WI38 (cell line): ENCODE measurements around the gene RPS14.
"Not testable (repeated sequence)": the region's sequence is repeated elsewhere in the genome, so short reads cannot be mapped to it uniquely, and the experiment has no call there.

Experiments
- H3K4me3 ChIP-seq: 2 replicates; pipeline ENCODE4 v1.5.1; 2011; ENCODE audit warnings: low read depth, mild to moderate bottlenecking, control low read depth, low read length
- TF ChIP-seq, protein P1 (sequence below): IDR thresholded peaks from 2 replicates; pipeline ENCODE4 v1.5.1; 2012; ENCODE audit warnings: low read depth, mild to moderate bottlenecking, control low read depth, low read length

The RPS14 gene

DNA sequence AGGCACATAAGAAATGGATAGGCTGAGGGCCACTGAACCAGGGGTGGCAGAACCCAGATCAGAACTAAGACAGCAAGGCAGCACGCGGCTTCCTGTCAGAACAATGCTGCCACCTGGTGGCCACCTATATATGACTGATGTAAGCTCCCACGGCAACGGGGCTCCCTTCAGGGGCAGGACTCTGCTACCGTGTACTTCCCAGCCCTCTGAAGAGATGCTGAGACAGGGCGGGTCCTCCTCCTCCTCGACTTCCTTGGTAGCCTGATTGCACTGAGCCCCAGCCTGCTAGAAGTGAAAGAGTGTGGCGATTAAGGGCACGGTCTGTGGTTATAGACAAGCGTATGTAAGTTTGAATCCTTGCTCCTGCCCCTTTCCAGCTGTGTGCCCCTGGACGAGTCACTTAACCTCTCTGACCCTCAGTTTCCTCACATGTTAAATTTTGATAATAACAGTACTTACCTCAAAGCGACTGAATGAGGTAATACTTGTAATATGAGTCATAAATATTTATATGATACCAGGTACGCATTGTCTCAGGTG lies 13.3 kb downstream of the RPS14 start:
- H3K4me3 ChIP-seq = no peak overlapping the region
- TF ChIP-seq, protein P1, sequence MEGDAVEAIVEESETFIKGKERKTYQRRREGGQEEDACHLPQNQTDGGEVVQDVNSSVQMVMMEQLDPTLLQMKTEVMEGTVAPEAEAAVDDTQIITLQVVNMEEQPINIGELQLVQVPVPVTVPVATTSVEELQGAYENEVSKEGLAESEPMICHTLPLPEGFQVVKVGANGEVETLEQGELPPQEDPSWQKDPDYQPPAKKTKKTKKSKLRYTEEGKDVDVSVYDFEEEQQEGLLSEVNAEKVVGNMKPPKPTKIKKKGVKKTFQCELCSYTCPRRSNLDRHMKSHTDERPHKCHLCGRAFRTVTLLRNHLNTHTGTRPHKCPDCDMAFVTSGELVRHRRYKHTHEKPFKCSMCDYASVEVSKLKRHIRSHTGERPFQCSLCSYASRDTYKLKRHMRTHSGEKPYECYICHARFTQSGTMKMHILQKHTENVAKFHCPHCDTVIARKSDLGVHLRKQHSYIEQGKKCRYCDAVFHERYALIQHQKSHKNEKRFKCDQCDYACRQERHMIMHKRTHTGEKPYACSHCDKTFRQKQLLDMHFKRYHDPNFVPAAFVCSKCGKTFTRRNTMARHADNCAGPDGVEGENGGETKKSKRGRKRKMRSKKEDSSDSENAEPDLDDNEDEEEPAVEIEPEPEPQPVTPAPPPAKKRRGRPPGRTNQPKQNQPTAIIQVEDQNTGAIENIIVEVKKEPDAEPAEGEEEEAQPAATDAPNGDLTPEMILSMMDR = peak; percentile 57

DNA sequence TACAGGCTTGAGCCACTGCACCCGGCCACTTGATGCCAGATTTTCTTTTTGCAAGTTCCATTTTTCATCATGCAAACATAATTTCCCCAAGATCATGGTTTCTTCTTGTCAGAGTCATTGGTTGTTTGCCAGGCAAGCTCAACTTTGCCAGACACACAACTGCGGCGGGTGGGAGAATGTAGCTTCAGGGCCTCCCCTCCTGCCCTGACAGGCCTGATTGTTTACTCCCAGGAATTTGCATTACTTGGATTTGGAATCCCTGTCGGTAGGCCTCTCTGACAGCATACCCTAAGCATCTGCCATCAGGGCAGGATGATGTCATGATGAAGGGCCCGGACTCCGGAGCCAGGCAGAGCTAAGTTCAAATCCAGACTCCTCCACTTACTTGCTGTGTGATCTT lies 15.1 kb downstream of the RPS14 start:
- TF ChIP-seq, protein P1 = no peak
- H3K4me3 ChIP-seq = no peak overlapping the region

DNA sequence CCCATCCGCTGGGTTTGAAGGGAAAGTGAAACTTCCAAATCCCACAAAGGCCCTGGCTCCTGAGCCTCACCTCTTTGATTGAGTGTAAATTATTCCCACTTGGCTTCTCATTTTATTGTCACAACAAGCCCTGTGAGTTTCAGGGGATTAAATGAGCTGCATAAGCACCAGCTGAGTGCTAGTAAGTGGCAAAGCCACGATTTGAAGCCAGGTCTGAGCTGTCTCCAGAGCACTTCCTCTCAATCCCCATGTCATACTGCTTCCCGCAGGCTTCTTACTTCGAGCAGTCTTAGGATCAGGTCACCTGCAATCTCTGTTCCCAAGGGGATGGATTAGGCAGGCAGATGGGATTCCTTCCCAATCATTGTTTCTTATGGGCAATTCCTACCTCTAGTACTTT lies 18.0 kb downstream of the RPS14 start:
- no peak overlapping the region for H3K4me3 ChIP-seq
- TF ChIP-seq, protein P1 = no peak

DNA sequence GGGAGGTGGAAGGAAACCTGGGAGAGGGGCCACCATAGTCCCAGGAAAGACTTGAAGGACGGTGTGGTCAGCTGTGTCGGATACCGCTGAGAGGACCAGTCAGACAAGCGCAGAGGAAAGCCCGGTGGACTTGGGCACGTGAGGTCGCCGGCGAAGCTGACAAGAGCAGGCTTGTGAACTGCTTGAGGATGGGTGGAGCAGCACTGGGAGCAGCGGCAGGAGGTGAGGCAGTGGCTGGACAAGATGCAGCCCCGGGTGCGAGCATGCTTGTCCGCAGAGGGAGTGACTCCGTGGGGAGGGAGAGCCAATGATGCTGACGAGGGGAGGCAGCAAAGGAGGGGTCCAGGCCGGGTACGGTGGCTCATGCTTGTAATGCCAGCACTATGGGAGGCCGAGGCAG lies 18.5 kb downstream of the RPS14 start:
- TF ChIP-seq, protein P1 = no peak
- H3K4me3 ChIP-seq = no peak overlapping the region

DNA sequence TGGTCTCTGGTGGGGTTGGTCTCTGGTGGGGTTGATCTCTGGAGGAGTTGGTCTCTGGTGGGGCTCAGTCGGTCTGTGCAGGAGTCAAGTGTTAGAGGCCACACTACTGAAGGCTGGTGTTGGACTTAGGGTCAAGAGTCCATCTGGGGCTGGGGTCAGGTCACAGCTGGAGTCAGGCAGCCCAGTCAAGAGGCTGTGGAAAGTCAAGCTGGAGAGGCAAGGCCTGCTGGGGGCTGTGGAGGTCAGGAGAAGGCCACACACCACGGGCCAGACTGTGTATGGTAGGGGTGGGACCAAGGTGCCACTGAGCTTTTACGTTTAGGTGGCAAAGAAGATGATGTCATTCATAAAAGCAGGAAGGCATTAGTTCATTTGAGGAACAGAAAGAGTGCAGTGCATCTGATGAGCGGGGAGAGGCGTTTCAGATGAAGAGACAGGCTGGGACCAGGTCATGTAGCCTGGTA lies 20.1 kb downstream of the RPS14 start:
- no peak overlapping the region for H3K4me3 ChIP-seq
- TF ChIP-seq, protein P1 = no peak

DNA sequence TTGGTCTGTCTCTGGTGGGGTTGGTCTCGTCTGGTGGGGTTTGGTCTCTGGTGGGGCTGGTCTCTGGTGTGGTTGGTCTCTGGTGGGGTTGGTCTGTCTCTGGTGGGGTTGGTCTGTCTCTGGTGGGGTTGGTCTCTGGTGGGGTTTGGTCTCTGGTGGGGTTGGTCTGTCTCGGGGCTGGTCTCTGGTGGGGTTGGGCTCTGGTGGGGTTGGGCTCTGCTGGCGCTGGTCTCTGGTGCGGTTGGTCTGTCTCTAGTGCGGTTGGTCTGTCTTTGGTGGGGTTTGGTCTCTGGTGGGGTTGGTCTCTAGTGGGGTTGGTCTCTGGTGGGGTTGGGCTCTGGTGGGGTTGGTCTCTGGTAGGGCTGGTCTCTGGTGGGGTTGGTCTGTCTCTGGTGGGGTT lies 20.6 kb downstream of the RPS14 start:
- no peak overlapping the region for H3K4me3 ChIP-seq
- TF ChIP-seq, protein P1 = no peak

DNA sequence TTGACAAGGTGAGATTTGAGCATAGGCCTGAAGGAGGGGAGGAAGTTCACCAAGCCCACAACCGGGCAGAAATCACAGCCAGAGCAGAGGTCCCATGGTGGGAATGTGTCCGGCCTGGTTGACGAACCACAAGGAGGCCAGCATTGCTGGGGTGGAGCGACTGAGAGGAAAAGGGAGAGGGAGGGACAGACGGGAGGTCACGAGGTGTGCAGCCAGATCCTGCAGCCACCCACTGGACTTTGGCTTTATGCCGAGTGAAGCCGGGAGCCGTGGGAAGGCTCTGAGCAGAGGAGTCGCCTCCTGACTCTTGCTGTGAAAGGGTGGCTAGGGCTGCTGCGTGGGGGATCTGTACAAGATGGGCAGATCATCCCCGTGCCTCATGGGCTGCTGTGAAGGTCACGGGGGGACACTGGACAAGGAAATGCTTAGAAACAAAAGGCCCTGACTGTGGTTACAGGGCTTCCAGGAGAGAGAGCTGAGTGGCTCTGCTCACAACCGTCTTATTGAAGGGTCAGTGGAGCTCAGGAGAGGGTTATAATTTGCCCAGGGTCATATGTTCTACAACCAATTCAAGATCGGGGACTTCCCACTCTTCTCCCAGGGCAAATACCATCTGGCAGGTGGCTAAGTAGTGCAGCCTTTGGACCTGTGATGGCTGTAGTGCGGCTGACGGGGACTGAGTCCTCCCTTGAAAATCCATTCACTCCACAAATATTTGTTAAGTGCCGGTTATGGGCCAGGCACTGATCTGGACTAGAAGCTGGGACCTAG lies 21.2 kb downstream of the RPS14 start:
- no peak overlapping the region for H3K4me3 ChIP-seq
- TF ChIP-seq, protein P1 = no peak

DNA sequence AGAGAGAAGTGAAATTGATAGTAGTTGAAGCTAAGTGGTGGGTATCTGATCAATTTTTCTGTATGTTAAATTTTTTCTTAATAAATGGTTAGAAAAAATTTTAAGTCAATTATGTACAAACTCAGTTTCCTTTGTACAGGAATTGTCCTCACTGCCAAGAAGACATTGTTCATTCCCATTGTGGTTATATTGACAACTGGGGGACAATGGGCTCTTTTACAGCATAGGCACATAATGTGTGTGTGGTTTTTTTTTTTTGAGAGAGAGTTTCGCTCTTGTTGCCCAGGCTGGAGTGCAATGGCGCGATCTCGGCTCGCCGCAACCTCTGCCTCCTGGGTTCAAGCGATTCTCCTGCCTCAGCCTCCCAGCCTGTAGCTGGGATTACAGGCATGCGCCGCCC lies 23.4 kb downstream of the RPS14 start:
- not testable (repeated sequence) for H3K4me3 ChIP-seq
